IMR-90 (cell line): ENCODE results near the gene CDC6. TPM values are rescaled to one million over a fixed set of nuclear protein-coding genes. Genes with fewer than 3 reads are reported as not detected.

Source experiments
- ATAC-seq: fragments of 200-7000 bp; cut with Tn5 transposase; 2 replicates; pipeline ENCODE4 v1.9.1; 2020; ENCODE audit warnings: low read depth, mild to moderate bottlenecking, moderate library complexity
- BruUV-seq: library from RNA; stranded (reverse); fragments of 400-500 nt; replicated peaks from 2 replicates; lab custom pipeline; 2021; lab: Mats Ljungman, UMichigan
- CTCF ChIA-PET: fragments of 300-600 bp; formaldehyde crosslinking; extraction: SDS; loops from one replicate; lab custom pipeline; 2021; ENCODE audit warnings: antibody characterized with exemption; lab: Yijun Ruan, JAX
- POLR2A ChIA-PET: fragments of 300-600 bp; sonication (Branson Sonifier 250); formaldehyde crosslinking; loops from one replicate; lab custom pipeline; 2022; ENCODE audit warnings: antibody characterized with exemption; ENCODE audit not compliant: unreplicated experiment; lab: Charles Lee
- DNase-seq: peaks from one replicate; pipeline ENCODE4 v3.0.0; 2013
- H2AFZ ChIP-seq: replicated peaks from 2 replicates; pipeline ENCODE3; 2013; ENCODE audit warnings: low read length, mild to moderate bottlenecking; ENCODE audit not compliant: poor library complexity
- H2AK5ac ChIP-seq: 2 replicates; pipeline ENCODE4 v1.6.1; 2013; ENCODE audit warnings: low read depth, low read length, inconsistent platforms
- H2AK9ac ChIP-seq: replicated peaks from 2 replicates; pipeline ENCODE3; 2013; ENCODE audit warnings: mild to moderate bottlenecking, low read depth, low read length, moderate library complexity; ENCODE audit not compliant: poor library complexity
- H2BK120ac ChIP-seq: 2 replicates; pipeline ENCODE4 v1.6.1; 2013; ENCODE audit warnings: low read depth, low read length, inconsistent platforms
- H2BK15ac ChIP-seq: 3 replicates; pipeline ENCODE4 v1.6.1; 2013; ENCODE audit warnings: low read depth, low read length, inconsistent platforms
- H2BK20ac ChIP-seq: 2 replicates; pipeline ENCODE4 v1.6.1; 2013; ENCODE audit warnings: low read depth, mild to moderate bottlenecking, inconsistent platforms, low read length, moderate library complexity
- H2BK5ac ChIP-seq: 2 replicates; pipeline ENCODE4 v1.6.1; 2013; ENCODE audit warnings: mild to moderate bottlenecking, low read depth, low read length, inconsistent platforms; ENCODE audit not compliant: poor library complexity, severe bottlenecking
- H3K14ac ChIP-seq: replicated peaks from 2 replicates; pipeline ENCODE4 v1.6.1; 2013; ENCODE audit warnings: low read depth, low read length, inconsistent platforms
- H3K18ac ChIP-seq: 2 replicates; pipeline ENCODE4 v1.6.1; 2013; ENCODE audit warnings: low read depth, low read length, control low read depth
- H3K23ac ChIP-seq: 2 replicates; pipeline ENCODE4 v1.6.1; 2013; ENCODE audit warnings: low read depth, low read length, inconsistent platforms
- H3K27ac ChIP-seq: 2 replicates; pipeline ENCODE4 v1.5.1; 2013; ENCODE audit warnings: mild to moderate bottlenecking, control low read depth, low read length; ENCODE audit not compliant: insufficient read depth
- H3K27me3 ChIP-seq: 2 replicates; pipeline ENCODE4 v1.6.1; 2013; ENCODE audit warnings: low read length; ENCODE audit not compliant: control insufficient read depth, insufficient read depth
- H3K36me3 ChIP-seq: 2 replicates; pipeline ENCODE4 v1.6.1; 2013; ENCODE audit warnings: low read length, mixed read lengths; ENCODE audit not compliant: control insufficient read depth, insufficient read depth
- H3K4ac ChIP-seq: 2 replicates; pipeline ENCODE4 v1.6.1; 2013; ENCODE audit warnings: low read depth, low read length, inconsistent platforms
- H3K4me1 ChIP-seq: 2 replicates; pipeline ENCODE4 v1.6.1; 2013; ENCODE audit warnings: low read length, mixed read lengths; ENCODE audit not compliant: control insufficient read depth, insufficient read depth
- H3K4me2 ChIP-seq: 2 replicates; pipeline ENCODE4 v1.6.1; 2013; ENCODE audit warnings: low read depth, mild to moderate bottlenecking, control low read depth, low read length, moderate library complexity
- H3K4me3 ChIP-seq: 2 replicates; pipeline ENCODE4 v1.5.1; 2013; ENCODE audit warnings: low read depth, mild to moderate bottlenecking, control low read depth, low read length, moderate library complexity; ENCODE audit not compliant: insufficient read depth
- H3K56ac ChIP-seq: 2 replicates; pipeline ENCODE4 v1.6.1; 2013; ENCODE audit warnings: low read length, inconsistent platforms; ENCODE audit not compliant: insufficient read depth; ENCODE audit errors: extremely low read depth
- H3K79me1 ChIP-seq, 2 experiments: 2 replicates each; pipeline ENCODE4 v1.6.1; 2013; ENCODE audit warnings: low read length in 2 of 2, inconsistent platforms in 1 of 2, low read depth in 1 of 2
- H3K9ac ChIP-seq: 2 replicates; pipeline ENCODE4 v1.6.1; 2013; ENCODE audit warnings: low read depth, low read length, control low read depth
- H3K9me1 ChIP-seq: 2 replicates; pipeline ENCODE4 v1.6.1; 2013; ENCODE audit warnings: low read length, inconsistent platforms; ENCODE audit not compliant: insufficient read depth
- H3K9me3 ChIP-seq: 2 replicates; pipeline ENCODE4 v1.6.1; 2013; ENCODE audit warnings: low read length; ENCODE audit not compliant: control insufficient read depth, insufficient read depth
- H4K20me1 ChIP-seq: 2 replicates; pipeline ENCODE4 v1.6.1; 2013; ENCODE audit warnings: low read length, inconsistent platforms; ENCODE audit not compliant: insufficient read depth
- H4K5ac ChIP-seq: 2 replicates; pipeline ENCODE4 v1.6.1; 2013; ENCODE audit warnings: mild to moderate bottlenecking, low read depth, low read length, control low read depth
- H4K8ac ChIP-seq, 2 experiments: 2 replicates each; pipeline ENCODE4 v1.6.1; 2013; ENCODE audit warnings: low read depth in 2 of 2, low read length in 2 of 2, control low read depth in 1 of 2, inconsistent platforms in 1 of 2
- H4K91ac ChIP-seq: 2 replicates; pipeline ENCODE4 v1.6.1; 2013; ENCODE audit warnings: low read depth, low read length, inconsistent platforms; ENCODE audit not compliant: insufficient read depth
- BHLHE40 ChIP-seq: fragments of 150-350 bp; IDR thresholded peaks from 2 replicates; pipeline ENCODE4 v1.6.1; 2016; ENCODE audit warnings: mild to moderate bottlenecking, low read depth, low read length
- CEBPB ChIP-seq: IDR thresholded peaks from 2 replicates; pipeline ENCODE4 v1.6.1; 2012; ENCODE audit warnings: low read depth, low read length, improper control_type of control experiment
- CHD1 ChIP-seq: IDR thresholded peaks from 2 replicates; pipeline ENCODE4 v1.6.1; 2012; ENCODE audit warnings: low read depth, low read length, improper control_type of control experiment
- CTCF ChIP-seq: conservative IDR thresholded peaks from 2 replicates; pipeline ENCODE4 v1.5.1; 2012; ENCODE audit warnings: mild to moderate bottlenecking, low read depth, low read length, improper control_type of control experiment
- ELK1 ChIP-seq: fragments of 150-350 bp; IDR thresholded peaks from 2 replicates; pipeline ENCODE4 v1.6.1; 2016; ENCODE audit warnings: low read depth, mild to moderate bottlenecking, low read length, moderate library complexity, borderline replicate concordance
- MAZ ChIP-seq: IDR thresholded peaks from 2 replicates; pipeline ENCODE4 v1.6.1; 2012; ENCODE audit warnings: low read depth, mild to moderate bottlenecking, low read length, improper control_type of control experiment, moderate library complexity, borderline replicate concordance
- MXI1 ChIP-seq: IDR thresholded peaks from 2 replicates; pipeline ENCODE4 v1.6.1; 2012; ENCODE audit warnings: low read depth, mild to moderate bottlenecking, low read length, moderate library complexity, borderline replicate concordance
- POLR2A ChIP-seq: IDR thresholded peaks from 2 replicates; pipeline ENCODE4 v1.6.1; 2012; ENCODE audit warnings: mild to moderate bottlenecking, low read depth, low read length
- RAD21 ChIP-seq: IDR thresholded peaks from 2 replicates; pipeline ENCODE4 v1.6.1; 2012; ENCODE audit warnings: low read length, improper control_type of control experiment
- RCOR1 ChIP-seq: IDR thresholded peaks from 2 replicates; pipeline ENCODE4 v1.6.1; 2012; ENCODE audit warnings: mild to moderate bottlenecking, low read length, improper control_type of control experiment; ENCODE audit not compliant: insufficient replicate concordance
- USF2 ChIP-seq: fragments of 150-350 bp; IDR thresholded peaks from 2 replicates; pipeline ENCODE4 v1.6.1; 2017; ENCODE audit warnings: mild to moderate bottlenecking, antibody characterized with exemption, low read length, low read depth
- WGBS, 2 experiments: methylation state at CpG; one replicate each; pipeline versions ENCODE4 v1.1.5 to v1.1.7; 2013; ENCODE audit warnings: missing lambda C conversion rate in 2 of 2; ENCODE audit not compliant: insufficient read length in 1 of 2; ENCODE audit errors: extremely low coverage in 2 of 2; 5-methylcytosine and 5-hydroxymethylcytosine counted together
- dilution Hi-C: fragments of 300-500 bp; cut with HindIII; formaldehyde crosslinking; loops from one replicate; pipeline ENCODE4 v1.14.3; 2018; ENCODE audit warnings: low sequenced_read_pairs; ENCODE audit not compliant: unreplicated experiment
- in situ Hi-C: fragments of 300-500 bp; cut with MboI; formaldehyde crosslinking; loops from 3 replicates; pipeline ENCODE4 v1.14.3; 2019; ENCODE audit warnings: low sequenced_read_pairs, inconsistent platforms, mixed read lengths
- intact Hi-C: fragments of 100-400 bp; cut with micrococcal nuclease; formaldehyde crosslinking; loops from 2 replicates; pipeline ENCODE4 v1.10.0; 2022
- polyA plus RNA-seq, 3 experiments: library from polyadenylated mRNA; depleted of rRNA; stranded (reverse); fragments of >200 nt; gene quantifications; 2 replicates each; pipeline ENCODE4 v1.2.3, GENCODE V29; 2012; ENCODE audit warnings: low replicate concordance in 1 of 3
- total RNA-seq: library from RNA; depleted of rRNA; stranded (reverse); fragments of >200 nt; gene quantifications from 2 replicates; pipeline ENCODE4 v1.2.3, GENCODE V29; 2012

CDC6 gene
- total and polyA plus RNA-seq, 2 of the 4 experiments (the other 2 are of a cell fraction), result 15.3 to 25.6 TPM

- Histone ChIP-seq H2BK15ac (no peak overlapping the region; the same call in 2 of the 3 replicates), H4K20me1 (peaks cover 69% of the 10 kb centered on the region), H2BK5ac (no peak overlapping the region), H3K27ac (peak overlapping the region; percentile 25; the same call in 1 of the 2 replicates), H3K56ac (no peak overlapping the region), H3K14ac (no peak overlapping the region), H3K4me3 (no peak overlapping the region), H3K18ac (no peak overlapping the region), H2AFZ (no peak overlapping the region), H3K36me3 (peaks cover 28% of the 10 kb centered on the region), H4K91ac (peak overlapping the region; percentile 45; the same call in 1 of the 2 replicates), H3K9me1 (peaks cover 23% of the 10 kb centered on the region), H3K23ac (peak overlapping the region; percentile 59; the same call in 1 of the 2 replicates), H3K9me3 (no peaks in the 10 kb centered on the region), H3K4ac (peak overlapping the region; percentile 18), H4K5ac (no peak overlapping the region), H2BK120ac (0 out of 2 replicates have a peak overlapping the region, but pooled peaks have one; percentile 24), H2AK5ac (peak overlapping the region; percentile 50), H2BK20ac (no peak overlapping the region), H3K27me3 (no peaks in the 10 kb centered on the region), H3K79me1 (peaks cover 59 to 94% of the 10 kb centered on the region in 2 experiments), H4K8ac (peak overlapping the region in 1 of 2 experiments; percentile 10; a peak in 1 of 4 replicates), H2AK9ac (no peak overlapping the region), H3K4me2 (peak overlapping the region; percentile 12; the same call in 1 of the 2 replicates), H3K4me1 (peaks cover 59% of the 10 kb centered on the region), H3K9ac (no peak overlapping the region)
- ChIA-PET CTCF (no interaction called here), POLR2A (no interaction called here)
- no peak for ATAC-seq
- TF ChIP-seq RAD21, result no peak
- TF ChIP-seq BHLHE40, result no peak
- TF ChIP-seq CTCF, result no peak
- TF ChIP-seq RCOR1, result no peak
- TF ChIP-seq CEBPB, result no peak
- TF ChIP-seq ELK1, result no peak
- TF ChIP-seq CHD1, result no peak
- TF ChIP-seq USF2, result no peak
- no peak for TF ChIP-seq MAZ
- no peak for TF ChIP-seq MXI1
- TF ChIP-seq POLR2A, result no peak
- dilution Hi-C loops, result no loop called here
- no TSS peak for BruUV-seq
- intact Hi-C loops, result no loop called here
- no CpG with 5 or more reads among the region's 1 CpG for WGBS, 2 experiments
- in situ Hi-C loops, result no loop called here
- DNase-seq, result no peak
Observed at GRCh38 chr17:40346765-40347158, 59.1 kb downstream of the CDC6 start.
